IMR-90 (cell line): ENCODE measurements around the gene TMEM131L. TPM values are rescaled to one million over a fixed set of nuclear protein-coding genes. Genes with fewer than 3 reads are reported as not detected.

Experiments
- ATAC-seq: fragments of 200-7000 bp; cut with Tn5 transposase; 2 replicates; pipeline ENCODE4 v1.9.1; 2020; ENCODE audit warnings: low read depth, mild to moderate bottlenecking, moderate library complexity
- BruUV-seq: library from RNA; stranded (reverse); fragments of 400-500 nt; replicated peaks from 2 replicates; lab custom pipeline; 2021; lab: Mats Ljungman, UMichigan
- CTCF ChIA-PET: fragments of 300-600 bp; formaldehyde crosslinking; extraction: SDS; loops from one replicate; lab custom pipeline; 2021; ENCODE audit warnings: antibody characterized with exemption; lab: Yijun Ruan, JAX
- POLR2A ChIA-PET: fragments of 300-600 bp; sonication (Branson Sonifier 250); formaldehyde crosslinking; loops from one replicate; lab custom pipeline; 2022; ENCODE audit warnings: antibody characterized with exemption; ENCODE audit not compliant: unreplicated experiment; lab: Charles Lee
- DNase-seq: peaks from one replicate; pipeline ENCODE4 v3.0.0; 2013
- H2AFZ ChIP-seq: replicated peaks from 2 replicates; pipeline ENCODE3; 2013; ENCODE audit warnings: low read length, mild to moderate bottlenecking; ENCODE audit not compliant: poor library complexity
- H2AK5ac ChIP-seq: 2 replicates; pipeline ENCODE4 v1.6.1; 2013; ENCODE audit warnings: low read depth, low read length, inconsistent platforms
- H2AK9ac ChIP-seq: replicated peaks from 2 replicates; pipeline ENCODE3; 2013; ENCODE audit warnings: mild to moderate bottlenecking, low read depth, low read length, moderate library complexity; ENCODE audit not compliant: poor library complexity
- H2BK120ac ChIP-seq: 2 replicates; pipeline ENCODE4 v1.6.1; 2013; ENCODE audit warnings: low read depth, low read length, inconsistent platforms
- H2BK15ac ChIP-seq: 3 replicates; pipeline ENCODE4 v1.6.1; 2013; ENCODE audit warnings: low read depth, low read length, inconsistent platforms
- H2BK20ac ChIP-seq: 2 replicates; pipeline ENCODE4 v1.6.1; 2013; ENCODE audit warnings: low read depth, mild to moderate bottlenecking, inconsistent platforms, low read length, moderate library complexity
- H2BK5ac ChIP-seq: 2 replicates; pipeline ENCODE4 v1.6.1; 2013; ENCODE audit warnings: mild to moderate bottlenecking, low read depth, low read length, inconsistent platforms; ENCODE audit not compliant: poor library complexity, severe bottlenecking
- H3K14ac ChIP-seq: replicated peaks from 2 replicates; pipeline ENCODE4 v1.6.1; 2013; ENCODE audit warnings: low read depth, low read length, inconsistent platforms
- H3K18ac ChIP-seq: 2 replicates; pipeline ENCODE4 v1.6.1; 2013; ENCODE audit warnings: low read depth, low read length, control low read depth
- H3K23ac ChIP-seq: 2 replicates; pipeline ENCODE4 v1.6.1; 2013; ENCODE audit warnings: low read depth, low read length, inconsistent platforms
- H3K27ac ChIP-seq: 2 replicates; pipeline ENCODE4 v1.5.1; 2013; ENCODE audit warnings: mild to moderate bottlenecking, control low read depth, low read length; ENCODE audit not compliant: insufficient read depth
- H3K27me3 ChIP-seq: 2 replicates; pipeline ENCODE4 v1.6.1; 2013; ENCODE audit warnings: low read length; ENCODE audit not compliant: control insufficient read depth, insufficient read depth
- H3K36me3 ChIP-seq: 2 replicates; pipeline ENCODE4 v1.6.1; 2013; ENCODE audit warnings: low read length, mixed read lengths; ENCODE audit not compliant: control insufficient read depth, insufficient read depth
- H3K4ac ChIP-seq: 2 replicates; pipeline ENCODE4 v1.6.1; 2013; ENCODE audit warnings: low read depth, low read length, inconsistent platforms
- H3K4me1 ChIP-seq: 2 replicates; pipeline ENCODE4 v1.6.1; 2013; ENCODE audit warnings: low read length, mixed read lengths; ENCODE audit not compliant: control insufficient read depth, insufficient read depth
- H3K4me2 ChIP-seq: 2 replicates; pipeline ENCODE4 v1.6.1; 2013; ENCODE audit warnings: low read depth, mild to moderate bottlenecking, control low read depth, low read length, moderate library complexity
- H3K4me3 ChIP-seq: 2 replicates; pipeline ENCODE4 v1.5.1; 2013; ENCODE audit warnings: low read depth, mild to moderate bottlenecking, control low read depth, low read length, moderate library complexity; ENCODE audit not compliant: insufficient read depth
- H3K56ac ChIP-seq: 2 replicates; pipeline ENCODE4 v1.6.1; 2013; ENCODE audit warnings: low read length, inconsistent platforms; ENCODE audit not compliant: insufficient read depth; ENCODE audit errors: extremely low read depth
- H3K79me1 ChIP-seq, 2 experiments: 2 replicates each; pipeline ENCODE4 v1.6.1; 2013; ENCODE audit warnings: low read length in 2 of 2, inconsistent platforms in 1 of 2, low read depth in 1 of 2
- H3K9ac ChIP-seq: 2 replicates; pipeline ENCODE4 v1.6.1; 2013; ENCODE audit warnings: low read depth, low read length, control low read depth
- H3K9me1 ChIP-seq: 2 replicates; pipeline ENCODE4 v1.6.1; 2013; ENCODE audit warnings: low read length, inconsistent platforms; ENCODE audit not compliant: insufficient read depth
- H3K9me3 ChIP-seq: 2 replicates; pipeline ENCODE4 v1.6.1; 2013; ENCODE audit warnings: low read length; ENCODE audit not compliant: control insufficient read depth, insufficient read depth
- H4K20me1 ChIP-seq: 2 replicates; pipeline ENCODE4 v1.6.1; 2013; ENCODE audit warnings: low read length, inconsistent platforms; ENCODE audit not compliant: insufficient read depth
- H4K5ac ChIP-seq: 2 replicates; pipeline ENCODE4 v1.6.1; 2013; ENCODE audit warnings: mild to moderate bottlenecking, low read depth, low read length, control low read depth
- H4K8ac ChIP-seq, 2 experiments: 2 replicates each; pipeline ENCODE4 v1.6.1; 2013; ENCODE audit warnings: low read depth in 2 of 2, low read length in 2 of 2, control low read depth in 1 of 2, inconsistent platforms in 1 of 2
- H4K91ac ChIP-seq: 2 replicates; pipeline ENCODE4 v1.6.1; 2013; ENCODE audit warnings: low read depth, low read length, inconsistent platforms; ENCODE audit not compliant: insufficient read depth
- CEBPB ChIP-seq: IDR thresholded peaks from 2 replicates; pipeline ENCODE4 v1.6.1; 2012; ENCODE audit warnings: low read depth, low read length, improper control_type of control experiment
- CHD1 ChIP-seq: IDR thresholded peaks from 2 replicates; pipeline ENCODE4 v1.6.1; 2012; ENCODE audit warnings: low read depth, low read length, improper control_type of control experiment
- FOS ChIP-seq: fragments of 150-350 bp; IDR thresholded peaks from 2 replicates; pipeline ENCODE4 v1.6.1; 2016; ENCODE audit warnings: low read depth, low read length
- MAFK ChIP-seq: IDR thresholded peaks from 2 replicates; pipeline ENCODE4 v1.6.1; 2012; ENCODE audit warnings: low read depth, low read length, improper control_type of control experiment
- MAZ ChIP-seq: IDR thresholded peaks from 2 replicates; pipeline ENCODE4 v1.6.1; 2012; ENCODE audit warnings: low read depth, mild to moderate bottlenecking, low read length, improper control_type of control experiment, moderate library complexity, borderline replicate concordance
- MXI1 ChIP-seq: IDR thresholded peaks from 2 replicates; pipeline ENCODE4 v1.6.1; 2012; ENCODE audit warnings: low read depth, mild to moderate bottlenecking, low read length, moderate library complexity, borderline replicate concordance
- NFE2L2 ChIP-seq: fragments of 150-350 bp; IDR thresholded peaks from 2 replicates; pipeline ENCODE4 v1.6.1; 2016; ENCODE audit warnings: low read depth, mild to moderate bottlenecking, low read length
- POLR2A ChIP-seq: IDR thresholded peaks from 2 replicates; pipeline ENCODE4 v1.6.1; 2012; ENCODE audit warnings: mild to moderate bottlenecking, low read depth, low read length
- RAD21 ChIP-seq: IDR thresholded peaks from 2 replicates; pipeline ENCODE4 v1.6.1; 2012; ENCODE audit warnings: low read length, improper control_type of control experiment
- RCOR1 ChIP-seq: IDR thresholded peaks from 2 replicates; pipeline ENCODE4 v1.6.1; 2012; ENCODE audit warnings: mild to moderate bottlenecking, low read length, improper control_type of control experiment; ENCODE audit not compliant: insufficient replicate concordance
- RFX5 ChIP-seq: IDR thresholded peaks from 2 replicates; pipeline ENCODE4 v1.8.0; 2012; ENCODE audit warnings: low read depth, mild to moderate bottlenecking, low read length, moderate library complexity
- SMC3 ChIP-seq: fragments of 150-350 bp; IDR thresholded peaks from 2 replicates; pipeline ENCODE4 v1.6.1; 2016; ENCODE audit warnings: low read depth, mild to moderate bottlenecking, antibody characterized with exemption, low read length, moderate library complexity
- WGBS, 2 experiments: methylation state at CpG; one replicate each; pipeline versions ENCODE4 v1.1.5 to v1.1.7; 2013; ENCODE audit warnings: missing lambda C conversion rate in 2 of 2; ENCODE audit not compliant: insufficient read length in 1 of 2; ENCODE audit errors: extremely low coverage in 2 of 2; 5-methylcytosine and 5-hydroxymethylcytosine counted together
- dilution Hi-C: fragments of 300-500 bp; cut with HindIII; formaldehyde crosslinking; loops from one replicate; pipeline ENCODE4 v1.14.3; 2018; ENCODE audit warnings: low sequenced_read_pairs; ENCODE audit not compliant: unreplicated experiment
- in situ Hi-C: fragments of 300-500 bp; cut with MboI; formaldehyde crosslinking; loops from 3 replicates; pipeline ENCODE4 v1.14.3; 2019; ENCODE audit warnings: low sequenced_read_pairs, inconsistent platforms, mixed read lengths
- intact Hi-C: fragments of 100-400 bp; cut with micrococcal nuclease; formaldehyde crosslinking; loops from 2 replicates; pipeline ENCODE4 v1.10.0; 2022
- polyA plus RNA-seq, 3 experiments: library from polyadenylated mRNA; depleted of rRNA; stranded (reverse); fragments of >200 nt; gene quantifications; 2 replicates each; pipeline ENCODE4 v1.2.3, GENCODE V29; 2012; ENCODE audit warnings: low replicate concordance in 1 of 3
- total RNA-seq: library from RNA; depleted of rRNA; stranded (reverse); fragments of >200 nt; gene quantifications from 2 replicates; pipeline ENCODE4 v1.2.3, GENCODE V29; 2012
- TF ChIP-seq, protein P1 (sequence below): fragments of 150-350 bp; IDR thresholded peaks from 2 replicates; pipeline ENCODE4 v1.6.1; 2016; ENCODE audit warnings: low read depth, mild to moderate bottlenecking, low read length, moderate library complexity, borderline replicate concordance
- TF ChIP-seq, protein P2 (sequence below): conservative IDR thresholded peaks from 2 replicates; pipeline ENCODE4 v1.5.1; 2012; ENCODE audit warnings: mild to moderate bottlenecking, low read depth, low read length, improper control_type of control experiment

TMEM131L gene
- total and polyA plus RNA-seq, 2 of the 4 experiments (the other 2 are of a cell fraction), result 8.4 to 23.8 TPM

GRCh38 chr4:153518637-153519389 lies 52.7 kb downstream of the TMEM131L start:
- H3K27ac ChIP-seq, result no peak overlapping the region
- intact Hi-C loops, result no loop called here
- TF ChIP-seq RFX5 (no peak), SMC3 (no peak), MAZ (no peak), POLR2A (no peak), CEBPB (no peak), NFE2L2 (no peak), RAD21 (no peak), RCOR1 (no peak), CHD1 (no peak), FOS (no peak), MXI1 (no peak), MAFK (no peak)
- TF ChIP-seq, protein P1, sequence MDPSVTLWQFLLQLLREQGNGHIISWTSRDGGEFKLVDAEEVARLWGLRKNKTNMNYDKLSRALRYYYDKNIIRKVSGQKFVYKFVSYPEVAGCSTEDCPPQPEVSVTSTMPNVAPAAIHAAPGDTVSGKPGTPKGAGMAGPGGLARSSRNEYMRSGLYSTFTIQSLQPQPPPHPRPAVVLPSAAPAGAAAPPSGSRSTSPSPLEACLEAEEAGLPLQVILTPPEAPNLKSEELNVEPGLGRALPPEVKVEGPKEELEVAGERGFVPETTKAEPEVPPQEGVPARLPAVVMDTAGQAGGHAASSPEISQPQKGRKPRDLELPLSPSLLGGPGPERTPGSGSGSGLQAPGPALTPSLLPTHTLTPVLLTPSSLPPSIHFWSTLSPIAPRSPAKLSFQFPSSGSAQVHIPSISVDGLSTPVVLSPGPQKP, result no peak
- TF ChIP-seq, protein P2, sequence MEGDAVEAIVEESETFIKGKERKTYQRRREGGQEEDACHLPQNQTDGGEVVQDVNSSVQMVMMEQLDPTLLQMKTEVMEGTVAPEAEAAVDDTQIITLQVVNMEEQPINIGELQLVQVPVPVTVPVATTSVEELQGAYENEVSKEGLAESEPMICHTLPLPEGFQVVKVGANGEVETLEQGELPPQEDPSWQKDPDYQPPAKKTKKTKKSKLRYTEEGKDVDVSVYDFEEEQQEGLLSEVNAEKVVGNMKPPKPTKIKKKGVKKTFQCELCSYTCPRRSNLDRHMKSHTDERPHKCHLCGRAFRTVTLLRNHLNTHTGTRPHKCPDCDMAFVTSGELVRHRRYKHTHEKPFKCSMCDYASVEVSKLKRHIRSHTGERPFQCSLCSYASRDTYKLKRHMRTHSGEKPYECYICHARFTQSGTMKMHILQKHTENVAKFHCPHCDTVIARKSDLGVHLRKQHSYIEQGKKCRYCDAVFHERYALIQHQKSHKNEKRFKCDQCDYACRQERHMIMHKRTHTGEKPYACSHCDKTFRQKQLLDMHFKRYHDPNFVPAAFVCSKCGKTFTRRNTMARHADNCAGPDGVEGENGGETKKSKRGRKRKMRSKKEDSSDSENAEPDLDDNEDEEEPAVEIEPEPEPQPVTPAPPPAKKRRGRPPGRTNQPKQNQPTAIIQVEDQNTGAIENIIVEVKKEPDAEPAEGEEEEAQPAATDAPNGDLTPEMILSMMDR, result no peak

More at GRCh38 chr4:153518637-153519389, 52.7 kb downstream of the TMEM131L start:
- no peaks in the 10 kb centered on the region for H3K27me3 ChIP-seq
- CTCF ChIA-PET, result interaction anchor here (1.0 to 1.5 kb wide), 3 partner anchors 12 to 25 kb away, joined by 3 to 5 read pairs (median 3); no protein-coding TSS in a partner anchor
- H2BK120ac ChIP-seq, result no peak overlapping the region
- peak; percentile 49 for DNase-seq
- H3K4me3 ChIP-seq, result no peak overlapping the region
- no peak overlapping the region for H3K14ac ChIP-seq
- peak overlapping the region; percentile 44; the same call in 1 of the 2 replicates for H4K5ac ChIP-seq
- BruUV-seq, result no TSS peak
- no peak overlapping the region for H3K9ac ChIP-seq
- no peak overlapping the region for H2AFZ ChIP-seq
- POLR2A ChIA-PET, result interaction anchor here (0.6 kb wide), 1 partner anchor 177 kb away, joined by 3 read pairs; no protein-coding TSS in a partner anchor
- no peak overlapping the region for H2BK15ac ChIP-seq
- H3K23ac ChIP-seq, result no peak overlapping the region
- H3K9me3 ChIP-seq, result no peaks in the 10 kb centered on the region; the same call in 1 of the 2 replicates
- no peak overlapping the region; the same call in 1 of the 2 replicates for H3K18ac ChIP-seq
- peaks cover 5% of the 10 kb centered on the region; the same call in 1 of the 2 replicates for H3K4me1 ChIP-seq
- dilution Hi-C loops (no loop called here), in situ Hi-C loops (no loop called here)
- peak overlapping the region; percentile 83 for H3K4me2 ChIP-seq
- 93% methylated on average over 5 of the region's 10 CpGs; no CpG with 5 or more reads in 1 of the 2 experiments for WGBS, 2 experiments
- H2BK5ac ChIP-seq, result no peak overlapping the region
- no peaks in the 10 kb centered on the region for H3K9me1 ChIP-seq
- no peaks in the 10 kb centered on the region for H3K36me3 ChIP-seq
- H2AK9ac ChIP-seq, result no peak overlapping the region
- no peaks in the 10 kb centered on the region; the same call in 1 of the 2 replicates for H4K20me1 ChIP-seq
- H3K56ac ChIP-seq, result no peak overlapping the region
- H3K79me1 ChIP-seq, result peaks cover 6 to 8% of the 10 kb centered on the region in 2 experiments; a peak in 1 of 4 replicates
- H4K8ac ChIP-seq, result no peak overlapping the region; a peak in 1 of 4 replicates
- no peak overlapping the region for H2AK5ac ChIP-seq
- ATAC-seq, result peak; percentile 68
- no peak overlapping the region for H4K91ac ChIP-seq
- H3K4ac ChIP-seq, result no peak overlapping the region
- H2BK20ac ChIP-seq, result no peak overlapping the region
